Measurements from ENCODE around the gene TIGD1. TPM values are rescaled to one million over a fixed set of nuclear protein-coding genes. Genes with fewer than 3 reads are reported as not detected.
"Not testable (repeated sequence)": the region's sequence is repeated elsewhere in the genome, so short reads cannot be mapped to it uniquely, and the experiment has no call there.

The TIGD1 gene
- total RNA-seq, 2 donors from 2014 or later, result 6.0 to 7.7 TPM

- no peak for ATAC-seq (replicated peaks)
- H3K4me3 Mint-ChIP-seq, result no peak overlapping the region
- peak overlapping the region; percentile 74 for H3K27ac Mint-ChIP-seq
- H3K9me3 Mint-ChIP-seq, result no peaks in the 10 kb centered on the region
- H3K4me1 Mint-ChIP-seq, result peaks cover 5% of the 10 kb centered on the region
- H3K27me3 Mint-ChIP-seq, result no peaks in the 10 kb centered on the region
- H3K36me3 Mint-ChIP-seq (ENCODE audit: low read depth), result peaks cover 84% of the 10 kb centered on the region
Observed at GRCh38 chr2:232576995-232577394, 26.6 kb upstream of the TIGD1 start.

- Mint-ChIP-seq H3K27ac (no peak overlapping the region), H3K27me3 (no peaks in the 10 kb centered on the region), H3K4me1 (no peaks in the 10 kb centered on the region), H3K36me3 (ENCODE audit: low read depth) (peaks cover 84% of the 10 kb centered on the region), H3K9me3 (no peaks in the 10 kb centered on the region), H3K4me3 (no peak overlapping the region)
- no peak for ATAC-seq (replicated peaks)
Observed at GRCh38 chr2:232575404-232575746, 25.0 kb upstream of the TIGD1 start.

- Mint-ChIP-seq H3K9me3 (no peaks in the 10 kb centered on the region), H3K27ac (no peak overlapping the region), H3K4me1 (no peaks in the 10 kb centered on the region), H3K27me3 (no peaks in the 10 kb centered on the region), H3K36me3 (ENCODE audit: low read depth) (peaks cover 88% of the 10 kb centered on the region), H3K4me3 (no peak overlapping the region)
- no peak for ATAC-seq (replicated peaks)
Observed at GRCh38 chr2:232574674-232575403, 24.5 kb upstream of the TIGD1 start.

- Mint-ChIP-seq H3K4me3 (no peak overlapping the region), H3K27ac (no peak overlapping the region), H3K27me3 (no peaks in the 10 kb centered on the region), H3K9me3 (no peaks in the 10 kb centered on the region), H3K36me3 (ENCODE audit: low read depth) (peaks cover 98% of the 10 kb centered on the region), H3K4me1 (no peaks in the 10 kb centered on the region)
- ATAC-seq (replicated peaks), result no peak
Observed at GRCh38 chr2:232573771-232574435, 23.5 kb upstream of the TIGD1 start.

- H3K9me3 Mint-ChIP-seq, result no peaks in the 10 kb centered on the region
- no peaks in the 10 kb centered on the region for H3K4me1 Mint-ChIP-seq
- no peak overlapping the region for H3K27ac Mint-ChIP-seq
- ATAC-seq (replicated peaks), result no peak
- peaks cover 98% of the 10 kb centered on the region for H3K36me3 Mint-ChIP-seq (ENCODE audit: low read depth)
- no peak overlapping the region for H3K4me3 Mint-ChIP-seq
- H3K27me3 Mint-ChIP-seq, result no peaks in the 10 kb centered on the region
Observed at GRCh38 chr2:232573042-232573441, 22.7 kb upstream of the TIGD1 start.

GRCh38 chr2:232571026-232571474 is 20.7 kb upstream of the TIGD1 start:
- Mint-ChIP-seq H3K36me3 (ENCODE audit: low read depth) (peaks cover 98% of the 10 kb centered on the region), H3K27ac (no peak overlapping the region), H3K9me3 (no peaks in the 10 kb centered on the region), H3K27me3 (no peaks in the 10 kb centered on the region), H3K4me3 (no peak overlapping the region), H3K4me1 (peaks cover 5% of the 10 kb centered on the region)
- no peak for ATAC-seq (replicated peaks)

GRCh38 chr2:232570481-232570880 is 20.1 kb upstream of the TIGD1 start:
- peaks cover 100% of the 10 kb centered on the region for H3K36me3 Mint-ChIP-seq (ENCODE audit: low read depth)
- H3K27me3 Mint-ChIP-seq; H3K4me3 Mint-ChIP-seq; H3K27ac Mint-ChIP-seq; H3K4me1 Mint-ChIP-seq; ATAC-seq (replicated peaks); H3K9me3 Mint-ChIP-seq: not testable (repeated sequence)

GRCh38 chr2:232569541-232569940 is 19.2 kb upstream of the TIGD1 start:
- Mint-ChIP-seq H3K36me3 (ENCODE audit: low read depth) (peaks cover 100% of the 10 kb centered on the region), H3K4me1 (peaks cover 5% of the 10 kb centered on the region)

GRCh38 chr2:232568161-232568560 is 17.8 kb upstream of the TIGD1 start:
- Mint-ChIP-seq H3K27me3 (no peaks in the 10 kb centered on the region), H3K9me3 (no peaks in the 10 kb centered on the region), H3K4me1 (peaks cover 5% of the 10 kb centered on the region), H3K4me3 (no peak overlapping the region), H3K36me3 (ENCODE audit: low read depth) (peaks cover 100% of the 10 kb centered on the region), H3K27ac (peak overlapping the region; percentile 46)
- ATAC-seq (replicated peaks), result no peak

More at GRCh38 chr2:232569541-232569940, 19.2 kb upstream of the TIGD1 start:
- Mint-ChIP-seq H3K9me3 (no peaks in the 10 kb centered on the region), H3K27me3 (no peaks in the 10 kb centered on the region), H3K27ac (no peak overlapping the region), H3K4me3 (no peak overlapping the region)
- ATAC-seq (replicated peaks), result no peak

GRCh38 chr2:232567721-232568120 is 17.4 kb upstream of the TIGD1 start:
- Mint-ChIP-seq H3K4me3 (no peak overlapping the region), H3K27ac (peak overlapping the region; percentile 46), H3K4me1 (peaks cover 5% of the 10 kb centered on the region), H3K36me3 (ENCODE audit: low read depth) (peaks cover 100% of the 10 kb centered on the region), H3K9me3 (no peaks in the 10 kb centered on the region), H3K27me3 (no peaks in the 10 kb centered on the region)
- no peak for ATAC-seq (replicated peaks)

GRCh38 chr2:232563580-232563979 is 13.2 kb upstream of the TIGD1 start:
- peaks cover 5% of the 10 kb centered on the region for H3K4me1 Mint-ChIP-seq
- H3K27me3 Mint-ChIP-seq, result no peaks in the 10 kb centered on the region
- no peak for ATAC-seq (replicated peaks)
- no peak overlapping the region for H3K4me3 Mint-ChIP-seq
- no peaks in the 10 kb centered on the region for H3K9me3 Mint-ChIP-seq
- H3K36me3 Mint-ChIP-seq (ENCODE audit: low read depth), result peaks cover 98% of the 10 kb centered on the region
- H3K27ac Mint-ChIP-seq, result no peak overlapping the region

- Mint-ChIP-seq H3K36me3 (ENCODE audit: low read depth) (peaks cover 98% of the 10 kb centered on the region), H3K4me1 (peaks cover 3% of the 10 kb centered on the region), H3K27me3 (no peaks in the 10 kb centered on the region), H3K4me3 (no peak overlapping the region), H3K27ac (no peak overlapping the region), H3K9me3 (no peaks in the 10 kb centered on the region)
- no peak for ATAC-seq (replicated peaks)
Observed at GRCh38 chr2:232562515-232563151, 12.3 kb upstream of the TIGD1 start.

- Mint-ChIP-seq H3K27ac (peak overlapping the region; percentile 21), H3K4me3 (no peak overlapping the region), H3K27me3 (no peaks in the 10 kb centered on the region), H3K36me3 (ENCODE audit: low read depth) (peaks cover 97% of the 10 kb centered on the region), H3K4me1 (peaks cover 45% of the 10 kb centered on the region), H3K9me3 (no peaks in the 10 kb centered on the region)
- ATAC-seq (replicated peaks), result no peak
Observed at GRCh38 chr2:232556426-232556825, 6.1 kb upstream of the TIGD1 start.

GRCh38 chr2:232551776-232552175 is 1.4 kb upstream of the TIGD1 start:
- Mint-ChIP-seq H3K36me3 (ENCODE audit: low read depth) (peaks cover 89% of the 10 kb centered on the region), H3K4me1 (peaks cover 57% of the 10 kb centered on the region), H3K9me3 (no peaks in the 10 kb centered on the region), H3K27ac (peak overlapping the region; percentile 94), H3K27me3 (no peaks in the 10 kb centered on the region), H3K4me3 (peak overlapping the region; percentile 99)
- no peak for ATAC-seq (replicated peaks)

GRCh38 chr2:232551250-232551638 is 887 bp upstream of the TIGD1 start:
- ATAC-seq (replicated peaks), result no peak
- Mint-ChIP-seq H3K36me3 (ENCODE audit: low read depth) (peaks cover 89% of the 10 kb centered on the region), H3K4me1 (peaks cover 55% of the 10 kb centered on the region), H3K4me3 (peak overlapping the region; percentile 99), H3K27me3 (no peaks in the 10 kb centered on the region), H3K27ac (peak overlapping the region; percentile 94), H3K9me3 (no peaks in the 10 kb centered on the region)
